BE2C (cell line): Measurements from ENCODE around the gene ESRP2.

ENCODE experiments used
- DNase-seq: peaks from one replicate; pipeline ENCODE4 v3.0.0-alpha.2; 2020
- H3K27me3 ChIP-seq: fragments of 250-450 bp; sonication (Bioruptor Pico); 2 replicates; pipeline ENCODE4 v1.5.1; 2020; ENCODE audit warnings: mild to moderate bottlenecking
- H3K36me3 ChIP-seq: fragments of 250-450 bp; sonication (Bioruptor Pico); 2 replicates; pipeline ENCODE4 v1.5.1; 2020; ENCODE audit warnings: mild to moderate bottlenecking
- H3K4me1 ChIP-seq: fragments of 250-450 bp; sonication (Bioruptor Pico); 2 replicates; pipeline ENCODE4 v1.5.1; 2020
- H3K4me3 ChIP-seq: 2 replicates; pipeline ENCODE4 v1.5.1; 2011; ENCODE audit warnings: low read depth, low read length
- H3K9me3 ChIP-seq: fragments of 250-450 bp; sonication (Bioruptor Pico); 2 replicates; pipeline ENCODE4 v1.5.1; 2020
- CTCF ChIP-seq: IDR thresholded peaks from 2 replicates; pipeline ENCODE4 v1.5.1; 2012; ENCODE audit warnings: mild to moderate bottlenecking, low read depth, low read length

ESRP2 gene

GRCh38 chr16:68281368-68282063, 45.6 kb upstream of the ESRP2 start:
- H3K9me3 ChIP-seq, result no peaks in the 10 kb centered on the region
- no peak for TF ChIP-seq CTCF
- H3K4me1 ChIP-seq, result no peaks in the 10 kb centered on the region
- peaks cover 50% of the 10 kb centered on the region for H3K36me3 ChIP-seq
- DNase-seq, result no peak
- no peaks in the 10 kb centered on the region for H3K27me3 ChIP-seq
- H3K4me3 ChIP-seq, result no peak overlapping the region

- H3K4me3 ChIP-seq, result no peak overlapping the region
- no peaks in the 10 kb centered on the region for H3K27me3 ChIP-seq
- peaks cover 43% of the 10 kb centered on the region for H3K36me3 ChIP-seq
- TF ChIP-seq CTCF, result no peak
- DNase-seq, result no peak
- no peaks in the 10 kb centered on the region for H3K4me1 ChIP-seq
- H3K9me3 ChIP-seq, result no peaks in the 10 kb centered on the region
Measured at GRCh38 chr16:68279726-68280558, 44.0 kb upstream of the ESRP2 start.

GRCh38 chr16:68276223-68276622, 40.3 kb upstream of the ESRP2 start:
- Histone ChIP-seq H3K36me3 (peaks cover 55% of the 10 kb centered on the region), H3K4me3 (no peak overlapping the region), H3K27me3 (no peaks in the 10 kb centered on the region), H3K9me3 (no peaks in the 10 kb centered on the region), H3K4me1 (no peaks in the 10 kb centered on the region)
- no peak for DNase-seq
- no peak for TF ChIP-seq CTCF

GRCh38 chr16:68275611-68276191, 39.8 kb upstream of the ESRP2 start:
- no peak for DNase-seq
- H3K27me3 ChIP-seq, result no peaks in the 10 kb centered on the region

GRCh38 chr16:68274441-68274840, 38.5 kb upstream of the ESRP2 start:
- no peaks in the 10 kb centered on the region for H3K9me3 ChIP-seq
- no peak overlapping the region for H3K4me3 ChIP-seq
- DNase-seq, result no peak
- H3K27me3 ChIP-seq, result no peaks in the 10 kb centered on the region
- peaks cover 45% of the 10 kb centered on the region for H3K36me3 ChIP-seq
- H3K4me1 ChIP-seq, result no peaks in the 10 kb centered on the region
- no peak for TF ChIP-seq CTCF

More at GRCh38 chr16:68275611-68276191, 39.8 kb upstream of the ESRP2 start:
- no peak overlapping the region for H3K4me3 ChIP-seq
- peaks cover 50% of the 10 kb centered on the region for H3K36me3 ChIP-seq
- no peaks in the 10 kb centered on the region for H3K9me3 ChIP-seq
- no peak for TF ChIP-seq CTCF
- no peaks in the 10 kb centered on the region for H3K4me1 ChIP-seq
